CD4-positive, alpha-beta T cell (primary cell): ENCODE results near the gene YES1. TPM values are rescaled to one million over a fixed set of nuclear protein-coding genes. Genes with fewer than 3 reads are reported as not detected.

ENCODE experiments used
- ATAC-seq: fragments of 200-7000 bp; cut with Tn5 transposase; one replicate; pipeline ENCODE4 v1.10.0; 2022; ENCODE audit warnings: mild to moderate bottlenecking; ENCODE audit not compliant: poor library complexity
- CTCF ChIA-PET: fragments of 350-600 bp; sonication (Branson Sonifier 250); formaldehyde crosslinking; loops from one replicate; lab custom pipeline; 2021; ENCODE audit warnings: antibody characterized with exemption, inconsistent platforms; lab: Charles Lee
- POLR2A ChIA-PET: fragments of 350-600 bp; sonication (Branson Sonifier 250); formaldehyde crosslinking; loops from one replicate; lab custom pipeline; 2021; ENCODE audit warnings: antibody characterized with exemption, inconsistent platforms; lab: Charles Lee
- DNase-seq, 14 experiments: peaks; one replicate each; pipeline ENCODE4 v3.0.0-alpha.2; 2013 to 2020; ENCODE audit warnings: mixed read lengths in 2 of 14
- H3K27ac ChIP-seq, 2 donors: one replicate each; pipeline versions ENCODE4 v1.5.1 to v1.7.0; 2013; ENCODE audit warnings: low read length in 2 of 2, low read depth in 1 of 2, mild to moderate bottlenecking in 1 of 2
- H3K27me3 ChIP-seq, 2 experiments: 1 replicate in 1 of 2; 2 replicates in 1 of 2; pipeline versions ENCODE4 v1.6.1 to v1.7.0; 2013; ENCODE audit warnings: low read length in 2 of 2, control low read depth in 1 of 2, mild to moderate bottlenecking in 1 of 2, moderate library complexity in 1 of 2; ENCODE audit not compliant: insufficient read depth in 2 of 2, control insufficient read depth in 1 of 2
- H3K36me3 ChIP-seq: one replicate; pipeline ENCODE4 v1.6.1; 2013; ENCODE audit warnings: low read length, control low read depth; ENCODE audit not compliant: insufficient read depth
- H3K4me1 ChIP-seq: one replicate; pipeline ENCODE4 v1.6.1; 2013; ENCODE audit warnings: low read length, control low read depth; ENCODE audit not compliant: insufficient read depth
- H3K4me3 ChIP-seq: one replicate; pipeline ENCODE4 v1.5.1; 2013; ENCODE audit warnings: mild to moderate bottlenecking, low read length, moderate library complexity
- H3K9me3 ChIP-seq, 2 experiments: 1 replicate in 1 of 2; 2 replicates in 1 of 2; pipeline versions ENCODE4 v1.6.1 to v1.7.0; 2013; ENCODE audit warnings: low read length in 2 of 2, mild to moderate bottlenecking in 2 of 2, control low read depth in 1 of 2, moderate library complexity in 1 of 2; ENCODE audit not compliant: control insufficient read depth in 1 of 2, insufficient read depth in 1 of 2
- H3K27ac Mint-ChIP-seq: one replicate; pipeline ENCODE4 v1.8.0; 2020; ENCODE audit warnings: mixed read lengths
- H3K27me3 Mint-ChIP-seq: one replicate; pipeline ENCODE4 v1.8.0; 2021; ENCODE audit warnings: mixed read lengths
- H3K36me3 Mint-ChIP-seq: one replicate; pipeline ENCODE4 v1.8.0; 2021; ENCODE audit warnings: low read depth, mixed read lengths
- H3K4me1 Mint-ChIP-seq: one replicate; pipeline ENCODE4 v1.8.0; 2021; ENCODE audit warnings: low read depth, mixed read lengths
- H3K4me3 Mint-ChIP-seq: one replicate; pipeline ENCODE4 v1.8.0; 2020; ENCODE audit warnings: mild to moderate bottlenecking, mixed read lengths
- H3K9me3 Mint-ChIP-seq: one replicate; pipeline ENCODE4 v1.8.0; 2020; ENCODE audit warnings: mixed read lengths
- intact Hi-C, 2 experiments: fragments of 100-400 bp; cut with DNase I in 1 of 2; cut with micrococcal nuclease in 1 of 2; formaldehyde crosslinking; loops; one replicate each; pipeline versions ENCODE4 v1.15.1 to v1.9.0; 2023 to 2025; cut with DNase I, micrococcal nuclease
- total RNA-seq, 174 experiments: library from RNA in 2 of 174; stranded (reverse) in 2 of 174; gene quantifications; one replicate each; pipeline ENCODE4 v1.2.3 and lab custom pipeline; 2021 to 2026
- TF ChIP-seq, protein P1 (sequence below): fragments of 200-600 bp; IDR thresholded peaks from one replicate; pipeline ENCODE4 v1.8.0; 2022; ENCODE audit warnings: antibody characterized with exemption, mild to moderate bottlenecking

YES1 gene
- total RNA-seq, 2 experiments from 2014 or later = 17.6 to 19.8 TPM

DNA sequence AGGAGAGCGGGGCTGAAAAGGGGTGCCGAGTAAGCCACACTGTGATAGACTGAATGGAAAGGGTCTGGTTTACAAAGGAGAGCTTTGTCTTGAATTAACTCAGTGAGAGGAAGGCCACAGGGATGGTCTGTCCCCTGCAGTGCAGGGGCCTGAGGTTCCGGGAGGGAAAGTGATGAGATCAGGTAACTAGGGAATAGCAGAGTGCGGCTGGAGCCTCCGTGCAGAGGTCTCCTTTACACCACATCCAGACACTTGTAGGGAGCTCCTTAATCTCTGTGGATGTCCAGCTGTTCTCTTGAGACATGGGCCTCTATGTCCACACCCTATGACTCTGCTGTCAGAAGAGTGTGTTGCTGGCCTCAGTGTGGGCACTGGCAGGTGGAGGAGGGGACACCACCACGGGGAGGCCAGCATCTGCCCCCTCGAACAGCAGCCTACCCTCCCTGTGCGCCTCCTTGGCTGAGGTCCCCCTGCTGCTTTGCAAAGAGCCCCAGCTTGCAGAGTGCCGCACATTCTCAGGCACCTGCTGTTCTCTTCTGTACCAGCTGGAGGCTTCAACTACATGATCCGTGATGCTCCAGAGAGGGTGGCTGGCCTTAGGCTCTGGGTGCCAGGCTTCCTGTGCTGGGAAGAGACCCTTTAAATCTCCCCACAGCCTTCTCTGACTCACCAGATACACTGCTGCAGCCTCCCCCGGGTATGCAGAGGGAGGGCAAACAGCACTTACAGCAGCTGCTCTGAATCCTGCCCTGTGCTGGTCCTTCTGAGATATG lies 125.5 kb downstream of the YES1 start:
- ATAC-seq (no peak), DNase-seq (no peak)
- Mint-ChIP-seq H3K36me3 (peaks cover 42% of the 10 kb centered on the region), H3K27me3 (no peaks in the 10 kb centered on the region), H3K27ac (no peak overlapping the region), H3K9me3 (no peaks in the 10 kb centered on the region), H3K4me3 (no peak overlapping the region), H3K4me1 (peaks cover 9% of the 10 kb centered on the region)
- H3K9me3 ChIP-seq = no peaks in the 10 kb centered on the region
- intact Hi-C loops = no loop called here
- H3K36me3 ChIP-seq = peaks cover 30% of the 10 kb centered on the region
- ChIA-PET CTCF (no interaction called here), POLR2A (no interaction called here)
- TF ChIP-seq, protein P1, sequence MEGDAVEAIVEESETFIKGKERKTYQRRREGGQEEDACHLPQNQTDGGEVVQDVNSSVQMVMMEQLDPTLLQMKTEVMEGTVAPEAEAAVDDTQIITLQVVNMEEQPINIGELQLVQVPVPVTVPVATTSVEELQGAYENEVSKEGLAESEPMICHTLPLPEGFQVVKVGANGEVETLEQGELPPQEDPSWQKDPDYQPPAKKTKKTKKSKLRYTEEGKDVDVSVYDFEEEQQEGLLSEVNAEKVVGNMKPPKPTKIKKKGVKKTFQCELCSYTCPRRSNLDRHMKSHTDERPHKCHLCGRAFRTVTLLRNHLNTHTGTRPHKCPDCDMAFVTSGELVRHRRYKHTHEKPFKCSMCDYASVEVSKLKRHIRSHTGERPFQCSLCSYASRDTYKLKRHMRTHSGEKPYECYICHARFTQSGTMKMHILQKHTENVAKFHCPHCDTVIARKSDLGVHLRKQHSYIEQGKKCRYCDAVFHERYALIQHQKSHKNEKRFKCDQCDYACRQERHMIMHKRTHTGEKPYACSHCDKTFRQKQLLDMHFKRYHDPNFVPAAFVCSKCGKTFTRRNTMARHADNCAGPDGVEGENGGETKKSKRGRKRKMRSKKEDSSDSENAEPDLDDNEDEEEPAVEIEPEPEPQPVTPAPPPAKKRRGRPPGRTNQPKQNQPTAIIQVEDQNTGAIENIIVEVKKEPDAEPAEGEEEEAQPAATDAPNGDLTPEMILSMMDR = no peak
- no peaks in the 10 kb centered on the region for H3K27me3 ChIP-seq
- H3K27ac ChIP-seq = no peak overlapping the region
- peaks cover 12% of the 10 kb centered on the region for H3K4me1 ChIP-seq
- H3K4me3 ChIP-seq = no peak overlapping the region

DNA sequence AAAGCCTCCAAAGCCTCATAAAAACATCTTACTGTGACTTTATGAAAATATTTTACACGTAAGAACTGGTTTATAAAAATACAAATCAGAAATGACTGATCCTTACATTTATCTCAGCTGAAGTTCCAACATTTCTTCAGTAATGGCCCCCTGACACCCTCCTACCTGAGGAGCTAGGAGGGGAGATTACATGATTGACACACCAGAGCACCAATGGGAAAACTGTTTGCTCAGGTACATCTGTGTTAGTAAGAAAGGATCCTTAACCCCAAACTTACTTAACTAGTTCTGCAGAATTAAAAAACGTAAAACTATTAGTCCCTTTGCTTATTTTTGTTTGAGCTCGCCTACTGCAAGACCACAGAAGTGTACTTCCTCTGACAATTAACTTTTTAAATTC lies 126.6 kb downstream of the YES1 start:
- intact Hi-C loops = no loop called here
- Histone ChIP-seq H3K4me1 (peaks cover 16% of the 10 kb centered on the region), H3K4me3 (no peak overlapping the region), H3K9me3 (no peaks in the 10 kb centered on the region), H3K27me3 (no peaks in the 10 kb centered on the region), H3K36me3 (peaks cover 34% of the 10 kb centered on the region), H3K27ac (no peak overlapping the region)
- Mint-ChIP-seq H3K4me1 (peaks cover 11% of the 10 kb centered on the region), H3K36me3 (peaks cover 42% of the 10 kb centered on the region), H3K27ac (no peak overlapping the region), H3K9me3 (no peaks in the 10 kb centered on the region), H3K4me3 (no peak overlapping the region), H3K27me3 (no peaks in the 10 kb centered on the region)
- no peak for ATAC-seq
- CTCF ChIA-PET = no interaction called here
- no peak for DNase-seq
- POLR2A ChIA-PET = no interaction called here
- TF ChIP-seq, protein P1 = no peak

DNA sequence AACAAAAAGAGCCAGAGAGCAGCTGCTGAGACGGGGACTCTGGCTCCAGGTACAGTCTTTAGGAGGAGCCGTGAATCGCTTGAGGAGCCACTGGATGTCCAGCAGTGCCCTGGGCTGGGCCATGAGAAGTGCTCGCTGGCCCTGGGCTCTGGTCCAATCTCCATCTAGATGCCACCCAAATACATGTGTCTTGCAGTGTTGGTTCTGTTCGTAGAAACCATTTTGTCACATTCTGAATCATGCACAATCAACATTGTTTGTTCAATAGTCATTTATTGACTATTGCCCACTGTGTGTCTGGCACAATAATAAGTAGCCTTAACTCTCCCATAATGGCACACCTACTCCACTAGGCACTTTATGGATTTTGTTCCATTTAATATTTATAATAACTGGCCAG lies 128.5 kb downstream of the YES1 start:
- no peaks in the 10 kb centered on the region for H3K27me3 Mint-ChIP-seq
- H3K36me3 ChIP-seq = peaks cover 46% of the 10 kb centered on the region
- peaks cover 16% of the 10 kb centered on the region for H3K4me1 ChIP-seq
- ChIA-PET POLR2A (interaction anchor here (1.7 kb wide), 1 partner anchor 9 kb away, joined by 5 read pairs; no protein-coding TSS in a partner anchor), CTCF (no interaction called here)
- intact Hi-C loops = no loop called here
- H3K27ac Mint-ChIP-seq = no peak overlapping the region
- no peak overlapping the region for H3K4me3 Mint-ChIP-seq
- H3K27ac ChIP-seq = no peak overlapping the region
- H3K27me3 ChIP-seq = no peaks in the 10 kb centered on the region
- ATAC-seq (no peak), DNase-seq (no peak)
- peaks cover 11% of the 10 kb centered on the region for H3K4me1 Mint-ChIP-seq
- TF ChIP-seq, protein P1 = no peak
- H3K4me3 ChIP-seq = no peak overlapping the region
- H3K9me3 Mint-ChIP-seq = no peaks in the 10 kb centered on the region
- H3K9me3 ChIP-seq = no peaks in the 10 kb centered on the region
- peaks cover 50% of the 10 kb centered on the region for H3K36me3 Mint-ChIP-seq
